ENCODE results near the gene USF2. TPM values are rescaled to one million over a fixed set of nuclear protein-coding genes. Genes with fewer than 3 reads are reported as not detected.
A peak's percentile ranks its signal among the peaks of the same experiment; 100 is the strongest.

Gene USF2
- total and polyA plus RNA-seq, 2 donors (not counting 1 experiment from before 2014, with no cell fraction given), result 53.8 to 74.9 TPM

- Histone ChIP-seq H3K9me3 (ENCODE audit: control insufficient read depth, insufficient read depth, low read depth, low read length) (no peaks in the 10 kb centered on the region), H3K4me2 (ENCODE audit: extremely low read depth, insufficient read depth, low read length) (no peak overlapping the region), H3K79me2 (ENCODE audit: control insufficient read depth, insufficient read depth, low read length) (no peaks in the 10 kb centered on the region), H3K4me1 (ENCODE audit: control insufficient read depth, extremely low read depth, insufficient read depth, low read length) (no peaks in the 10 kb centered on the region), H3K9ac (ENCODE audit: insufficient read depth, low read length) (no peak overlapping the region), H3K36me3 (ENCODE audit: control insufficient read depth, insufficient read depth, low read length) (no peaks in the 10 kb centered on the region), H2AFZ (ENCODE audit: low read length) (no peak overlapping the region), H4K20me1 (ENCODE audit: control insufficient read depth, extremely low read depth, insufficient read depth, low read length) (no peaks in the 10 kb centered on the region), H3K27me3 (ENCODE audit: control insufficient read depth, insufficient read depth, low read length) (peaks cover 23% of the 10 kb centered on the region), H3K4me3 (replicated peaks in 1 of 4; ENCODE audit: control extremely low read depth in 1 of 4, insufficient read depth in 1 of 4, low read depth in 3 of 4, low read length in 4 of 4) (no peak overlapping the region), H3K27ac (ENCODE audit: insufficient read depth, low read length) (no peak overlapping the region)
- TF ChIP-seq, protein P1, sequence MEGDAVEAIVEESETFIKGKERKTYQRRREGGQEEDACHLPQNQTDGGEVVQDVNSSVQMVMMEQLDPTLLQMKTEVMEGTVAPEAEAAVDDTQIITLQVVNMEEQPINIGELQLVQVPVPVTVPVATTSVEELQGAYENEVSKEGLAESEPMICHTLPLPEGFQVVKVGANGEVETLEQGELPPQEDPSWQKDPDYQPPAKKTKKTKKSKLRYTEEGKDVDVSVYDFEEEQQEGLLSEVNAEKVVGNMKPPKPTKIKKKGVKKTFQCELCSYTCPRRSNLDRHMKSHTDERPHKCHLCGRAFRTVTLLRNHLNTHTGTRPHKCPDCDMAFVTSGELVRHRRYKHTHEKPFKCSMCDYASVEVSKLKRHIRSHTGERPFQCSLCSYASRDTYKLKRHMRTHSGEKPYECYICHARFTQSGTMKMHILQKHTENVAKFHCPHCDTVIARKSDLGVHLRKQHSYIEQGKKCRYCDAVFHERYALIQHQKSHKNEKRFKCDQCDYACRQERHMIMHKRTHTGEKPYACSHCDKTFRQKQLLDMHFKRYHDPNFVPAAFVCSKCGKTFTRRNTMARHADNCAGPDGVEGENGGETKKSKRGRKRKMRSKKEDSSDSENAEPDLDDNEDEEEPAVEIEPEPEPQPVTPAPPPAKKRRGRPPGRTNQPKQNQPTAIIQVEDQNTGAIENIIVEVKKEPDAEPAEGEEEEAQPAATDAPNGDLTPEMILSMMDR (conservative IDR thresholded peaks at IDR 0.05 in 1 of 2, IDR thresholded peaks at IDR 0.05 in 1 of 2; ENCODE audit: low read depth in 1 of 2, low read length in 2 of 2), result no peak
- no peak for TF ChIP-seq EZH2 (IDR thresholded peaks at IDR 0.05; ENCODE audit: low read length, missing control alignments)
- DNase-seq (ENCODE audit: low read depth in 2 of 2), result no peak
These were observed 21.0 kb upstream of the USF2 start for GRCh38 chr19:35247526-35248309.

- H4K20me1 ChIP-seq (ENCODE audit: control insufficient read depth, extremely low read depth, insufficient read depth, low read length), result no peaks in the 10 kb centered on the region
- H3K4me2 ChIP-seq (ENCODE audit: extremely low read depth, insufficient read depth, low read length), result no peak within 1 kb of the TSS
- no peaks in the 10 kb centered on the region for H3K79me2 ChIP-seq (ENCODE audit: control insufficient read depth, insufficient read depth, low read length)
- H3K27ac ChIP-seq (ENCODE audit: insufficient read depth, low read length), result no peak within 1 kb of the TSS
- no peak within 1 kb of the TSS for H3K9ac ChIP-seq (ENCODE audit: insufficient read depth, low read length)
- no peak within 1 kb of the TSS for H2AFZ ChIP-seq (ENCODE audit: low read length)
- H3K36me3 ChIP-seq (ENCODE audit: control insufficient read depth, insufficient read depth, low read length), result no peaks in the 10 kb centered on the region
- no peaks in the 10 kb centered on the region for H3K4me1 ChIP-seq (ENCODE audit: control insufficient read depth, extremely low read depth, insufficient read depth, low read length)
- H3K27me3 ChIP-seq (ENCODE audit: control insufficient read depth, insufficient read depth, low read length), result peaks cover 23% of the 10 kb centered on the region
- H3K9me3 ChIP-seq (ENCODE audit: control insufficient read depth, insufficient read depth, low read depth, low read length), result no peaks in the 10 kb centered on the region
- DNase-seq (ENCODE audit: low read depth in 2 of 2), result no peak
- peak; percentile 70 for TF ChIP-seq EZH2 (IDR thresholded peaks at IDR 0.05; ENCODE audit: low read length, missing control alignments)
- TF ChIP-seq, protein P1 (conservative IDR thresholded peaks at IDR 0.05 in 1 of 2, IDR thresholded peaks at IDR 0.05 in 1 of 2; ENCODE audit: low read depth in 1 of 2, low read length in 2 of 2), result no peak
- no peak within 1 kb of the TSS for H3K4me3 ChIP-seq (replicated peaks in 1 of 4; ENCODE audit: control extremely low read depth in 1 of 4, insufficient read depth in 1 of 4, low read depth in 3 of 4, low read length in 4 of 4)
These were observed 20.2 kb upstream of the USF2 start, which contains the start of gene LSR for GRCh38 chr19:35248310-35249145. TSS of gene LSR (plus strand) at chr19:35249002. CDS start at chr19:35249023, 21 bp downstream.

GRCh38 chr19:35249146-35249847 lies 19.5 kb upstream of the USF2 start:
- Histone ChIP-seq H4K20me1 (ENCODE audit: control insufficient read depth, extremely low read depth, insufficient read depth, low read length) (no peaks in the 10 kb centered on the region), H3K4me2 (ENCODE audit: extremely low read depth, insufficient read depth, low read length) (no peak overlapping the region), H3K79me2 (ENCODE audit: control insufficient read depth, insufficient read depth, low read length) (no peaks in the 10 kb centered on the region), H3K27me3 (ENCODE audit: control insufficient read depth, insufficient read depth, low read length) (peaks cover 23% of the 10 kb centered on the region), H3K9me3 (ENCODE audit: control insufficient read depth, insufficient read depth, low read depth, low read length) (no peaks in the 10 kb centered on the region), H3K4me3 (replicated peaks in 1 of 4; ENCODE audit: control extremely low read depth in 1 of 4, insufficient read depth in 1 of 4, low read depth in 3 of 4, low read length in 4 of 4) (no peak overlapping the region), H3K4me1 (ENCODE audit: control insufficient read depth, extremely low read depth, insufficient read depth, low read length) (no peaks in the 10 kb centered on the region), H3K9ac (ENCODE audit: insufficient read depth, low read length) (no peak overlapping the region), H3K36me3 (ENCODE audit: control insufficient read depth, insufficient read depth, low read length) (no peaks in the 10 kb centered on the region), H3K27ac (ENCODE audit: insufficient read depth, low read length) (no peak overlapping the region), H2AFZ (ENCODE audit: low read length) (no peak overlapping the region)
- TF ChIP-seq, protein P1 (conservative IDR thresholded peaks at IDR 0.05 in 1 of 2, IDR thresholded peaks at IDR 0.05 in 1 of 2; ENCODE audit: low read depth in 1 of 2, low read length in 2 of 2), result no peak
- TF ChIP-seq EZH2 (IDR thresholded peaks at IDR 0.05; ENCODE audit: low read length, missing control alignments), result no peak
- DNase-seq (ENCODE audit: low read depth in 2 of 2), result no peak
